GM12872 (cell line): ENCODE data around the gene RAB9B.

Source experiments
- CTCF ChIP-seq: IDR thresholded peaks from 3 replicates; pipeline ENCODE4 v1.5.1; 2011; ENCODE audit warnings: low read depth, mild to moderate bottlenecking, low read length, moderate library complexity; ENCODE audit not compliant: insufficient read depth

Gene RAB9B

GRCh38 chrX:103831803-103832544 is at the start of gene RAB9B:
TSS of gene RAB9B (minus strand) at chrX:103832257. CDS start at chrX:103825784, 6,473 bp downstream.
- TF ChIP-seq CTCF = no peak

- TF ChIP-seq CTCF = no peak
Measured at GRCh38 chrX:103879339-103879738, 47.3 kb upstream of the RAB9B start.

- no peak for TF ChIP-seq CTCF
Measured at GRCh38 chrX:103878466-103879122, 46.5 kb upstream of the RAB9B start.

- no peak for TF ChIP-seq CTCF
Measured at GRCh38 chrX:103877571-103877970, 45.5 kb upstream of the RAB9B start.

- no peak for TF ChIP-seq CTCF
Measured at GRCh38 chrX:103864886-103865534, 33.0 kb upstream of the RAB9B start.

GRCh38 chrX:103864149-103864548 is 32.1 kb upstream of the RAB9B start:
- TF ChIP-seq CTCF = no peak

GRCh38 chrX:103861200-103861599 is 29.1 kb upstream of the RAB9B start:
- no peak for TF ChIP-seq CTCF
